ENCODE data around the gene PLPP7.

PLPP7 gene

GRCh38 chr9:131302244-131303075, 12.9 kb downstream of the PLPP7 start:
- H3K36me3 ChIP-seq (ENCODE audit: control insufficient read depth, insufficient read depth, low read length): no peaks in the 10 kb centered on the region

GRCh38 chr9:131303381-131304321, 14.1 kb downstream of the PLPP7 start:
- no peak overlapping the region for H3K27ac ChIP-seq (ENCODE audit: insufficient read depth, low read length, poor library complexity, severe bottlenecking)
- no peak for DNase-seq
- H3K27me3 ChIP-seq (replicated peaks; ENCODE audit: control insufficient read depth, insufficient read depth, low read length, poor library complexity, severe bottlenecking): no peaks in the 10 kb centered on the region
- H3K4me3 ChIP-seq (ENCODE audit: insufficient read depth, low read depth, low read length, poor library complexity, severe bottlenecking): no peak overlapping the region
- no peaks in the 10 kb centered on the region for H3K9me3 ChIP-seq (ENCODE audit: control insufficient read depth, low read length)
- H3K4me1 ChIP-seq (ENCODE audit: control insufficient read depth, insufficient read depth, low read length, poor library complexity, severe bottlenecking): no peaks in the 10 kb centered on the region
- no peaks in the 10 kb centered on the region for H3K36me3 ChIP-seq (ENCODE audit: control insufficient read depth, insufficient read depth, low read length)

More at GRCh38 chr9:131302244-131303075, 12.9 kb downstream of the PLPP7 start:
- H3K9me3 ChIP-seq (ENCODE audit: control insufficient read depth, low read length): no peaks in the 10 kb centered on the region
- no peaks in the 10 kb centered on the region for H3K27me3 ChIP-seq (replicated peaks; ENCODE audit: control insufficient read depth, insufficient read depth, low read length, poor library complexity, severe bottlenecking)
- H3K4me1 ChIP-seq (ENCODE audit: control insufficient read depth, insufficient read depth, low read length, poor library complexity, severe bottlenecking): no peaks in the 10 kb centered on the region
- H3K27ac ChIP-seq (ENCODE audit: insufficient read depth, low read length, poor library complexity, severe bottlenecking): no peak overlapping the region
- no peak overlapping the region for H3K4me3 ChIP-seq (ENCODE audit: insufficient read depth, low read depth, low read length, poor library complexity, severe bottlenecking)
- no peak for DNase-seq

GRCh38 chr9:131304676-131305355, 15.3 kb downstream of the PLPP7 start:
- DNase-seq: no peak
- H3K27me3 ChIP-seq (replicated peaks; ENCODE audit: control insufficient read depth, insufficient read depth, low read length, poor library complexity, severe bottlenecking): no peaks in the 10 kb centered on the region
- no peak overlapping the region for H3K27ac ChIP-seq (ENCODE audit: insufficient read depth, low read length, poor library complexity, severe bottlenecking)
- H3K36me3 ChIP-seq (ENCODE audit: control insufficient read depth, insufficient read depth, low read length): no peaks in the 10 kb centered on the region
- H3K4me3 ChIP-seq (ENCODE audit: insufficient read depth, low read depth, low read length, poor library complexity, severe bottlenecking): no peak overlapping the region
- no peaks in the 10 kb centered on the region for H3K9me3 ChIP-seq (ENCODE audit: control insufficient read depth, low read length)
- H3K4me1 ChIP-seq (ENCODE audit: control insufficient read depth, insufficient read depth, low read length, poor library complexity, severe bottlenecking): no peaks in the 10 kb centered on the region

GRCh38 chr9:131306397-131307004, 17.0 kb downstream of the PLPP7 start:
- Histone ChIP-seq H3K9me3 (ENCODE audit: control insufficient read depth, low read length) (no peaks in the 10 kb centered on the region), H3K27ac (ENCODE audit: insufficient read depth, low read length, poor library complexity, severe bottlenecking) (no peak overlapping the region), H3K4me3 (ENCODE audit: insufficient read depth, low read depth, low read length, poor library complexity, severe bottlenecking) (no peak overlapping the region), H3K36me3 (ENCODE audit: control insufficient read depth, insufficient read depth, low read length) (no peaks in the 10 kb centered on the region), H3K4me1 (ENCODE audit: control insufficient read depth, insufficient read depth, low read length, poor library complexity, severe bottlenecking) (peaks cover 11% of the 10 kb centered on the region), H3K27me3 (replicated peaks; ENCODE audit: control insufficient read depth, insufficient read depth, low read length, poor library complexity, severe bottlenecking) (no peaks in the 10 kb centered on the region)
- DNase-seq: no peak

DNA sequence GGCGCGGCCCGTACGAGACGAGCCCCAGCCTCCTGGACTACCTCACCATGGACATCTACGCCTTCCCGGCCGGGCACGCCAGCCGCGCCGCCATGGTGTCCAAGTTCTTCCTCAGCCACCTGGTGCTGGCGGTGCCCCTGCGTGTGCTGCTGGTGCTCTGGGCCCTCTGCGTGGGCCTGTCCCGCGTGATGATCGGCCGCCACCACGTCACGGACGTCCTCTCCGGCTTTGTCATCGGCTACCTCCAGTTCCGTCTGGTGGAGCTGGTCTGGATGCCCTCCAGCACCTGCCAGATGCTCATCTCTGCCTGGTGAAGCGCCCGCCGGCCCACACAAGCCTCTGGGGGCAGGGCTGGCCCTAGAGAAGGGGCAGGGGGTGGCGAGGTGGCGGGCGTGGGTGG, 18.5 kb downstream of the PLPP7 start:
- no peaks in the 10 kb centered on the region for H3K9me3 ChIP-seq (ENCODE audit: control insufficient read depth, low read length)
- no peaks in the 10 kb centered on the region for H3K27me3 ChIP-seq (replicated peaks; ENCODE audit: control insufficient read depth, insufficient read depth, low read length, poor library complexity, severe bottlenecking)
- H3K27ac ChIP-seq (ENCODE audit: insufficient read depth, low read length, poor library complexity, severe bottlenecking): no peak overlapping the region
- DNase-seq: no peak
- no peak overlapping the region for H3K4me3 ChIP-seq (ENCODE audit: insufficient read depth, low read depth, low read length, poor library complexity, severe bottlenecking)
- no peaks in the 10 kb centered on the region for H3K36me3 ChIP-seq (ENCODE audit: control insufficient read depth, insufficient read depth, low read length)
- H3K4me1 ChIP-seq (ENCODE audit: control insufficient read depth, insufficient read depth, low read length, poor library complexity, severe bottlenecking): peaks cover 11% of the 10 kb centered on the region

DNA sequence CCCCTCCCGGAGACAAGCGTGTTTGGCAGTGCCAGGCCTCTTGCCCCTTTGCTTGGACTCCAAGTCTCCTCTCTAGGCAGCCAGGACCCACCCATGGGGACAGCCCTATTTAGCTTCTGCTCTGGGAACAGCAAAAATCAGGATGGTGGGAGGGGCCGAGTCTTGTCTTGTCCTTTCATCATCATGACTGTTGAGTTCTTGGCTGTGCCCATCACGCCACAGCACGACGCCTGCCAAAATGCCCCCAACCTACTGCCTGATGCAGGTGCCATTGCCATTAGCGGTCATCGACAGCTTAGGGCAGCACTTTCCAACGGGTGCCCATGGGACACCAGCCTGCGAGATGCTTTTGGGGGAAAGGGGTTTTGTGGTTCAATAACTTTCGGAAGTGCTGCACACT, 18.9 kb downstream of the PLPP7 start:
- Histone ChIP-seq H3K4me3 (ENCODE audit: insufficient read depth, low read depth, low read length, poor library complexity, severe bottlenecking) (no peak overlapping the region), H3K27me3 (replicated peaks; ENCODE audit: control insufficient read depth, insufficient read depth, low read length, poor library complexity, severe bottlenecking) (no peaks in the 10 kb centered on the region), H3K4me1 (ENCODE audit: control insufficient read depth, insufficient read depth, low read length, poor library complexity, severe bottlenecking) (peaks cover 11% of the 10 kb centered on the region), H3K36me3 (ENCODE audit: control insufficient read depth, insufficient read depth, low read length) (no peaks in the 10 kb centered on the region), H3K9me3 (ENCODE audit: control insufficient read depth, low read length) (no peaks in the 10 kb centered on the region), H3K27ac (ENCODE audit: insufficient read depth, low read length, poor library complexity, severe bottlenecking) (no peak overlapping the region)
- DNase-seq: no peak

GRCh38 chr9:131308906-131309529, 19.5 kb downstream of the PLPP7 start:
- DNase-seq: no peak
- Histone ChIP-seq H3K4me3 (ENCODE audit: insufficient read depth, low read depth, low read length, poor library complexity, severe bottlenecking) (no peak overlapping the region), H3K9me3 (ENCODE audit: control insufficient read depth, low read length) (no peaks in the 10 kb centered on the region), H3K27me3 (replicated peaks; ENCODE audit: control insufficient read depth, insufficient read depth, low read length, poor library complexity, severe bottlenecking) (no peaks in the 10 kb centered on the region), H3K36me3 (ENCODE audit: control insufficient read depth, insufficient read depth, low read length) (no peaks in the 10 kb centered on the region), H3K27ac (ENCODE audit: insufficient read depth, low read length, poor library complexity, severe bottlenecking) (no peak overlapping the region), H3K4me1 (ENCODE audit: control insufficient read depth, insufficient read depth, low read length, poor library complexity, severe bottlenecking) (peaks cover 11% of the 10 kb centered on the region)

GRCh38 chr9:131309530-131310276, 20.2 kb downstream of the PLPP7 start:
- no peaks in the 10 kb centered on the region for H3K36me3 ChIP-seq (ENCODE audit: control insufficient read depth, insufficient read depth, low read length)
- no peak for DNase-seq
- H3K9me3 ChIP-seq (ENCODE audit: control insufficient read depth, low read length): no peaks in the 10 kb centered on the region
- peaks cover 11% of the 10 kb centered on the region for H3K4me1 ChIP-seq (ENCODE audit: control insufficient read depth, insufficient read depth, low read length, poor library complexity, severe bottlenecking)
- no peak overlapping the region for H3K27ac ChIP-seq (ENCODE audit: insufficient read depth, low read length, poor library complexity, severe bottlenecking)
- no peak overlapping the region for H3K4me3 ChIP-seq (ENCODE audit: insufficient read depth, low read depth, low read length, poor library complexity, severe bottlenecking)
- no peaks in the 10 kb centered on the region for H3K27me3 ChIP-seq (replicated peaks; ENCODE audit: control insufficient read depth, insufficient read depth, low read length, poor library complexity, severe bottlenecking)

Measured in effector memory CD4-positive, alpha-beta T cell (primary cell).